DMS53 (cell line): ENCODE measurements around the gene ITGAE.
A peak's percentile ranks its signal among the peaks of the same experiment; 100 is the strongest.

Experiments
- DNase-seq: peaks from one replicate; lab custom pipeline; 2025; lab: John Stamatoyannopoulos, UW

Gene ITGAE

DNA sequence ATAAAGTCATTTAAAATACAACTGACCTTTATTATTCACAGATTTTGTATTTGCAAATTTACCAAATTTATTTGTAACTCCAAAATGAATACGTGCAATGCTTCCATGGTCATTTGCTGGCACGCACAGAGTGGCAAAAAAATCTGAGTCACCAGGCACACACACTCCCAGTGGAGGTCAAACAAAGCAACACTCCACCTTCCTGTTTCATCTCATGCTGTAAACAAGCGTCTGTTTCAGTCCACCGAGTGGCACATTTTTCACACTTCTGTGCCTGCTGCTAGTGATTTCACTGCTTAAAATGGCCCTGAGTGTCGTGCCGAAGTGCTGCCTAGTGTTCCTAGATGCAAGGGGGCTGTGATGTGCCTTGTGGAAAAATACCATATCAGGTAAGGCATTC, 17.8 kb upstream of the ITGAE start:
- DNase-seq: peak; percentile 52

DNA sequence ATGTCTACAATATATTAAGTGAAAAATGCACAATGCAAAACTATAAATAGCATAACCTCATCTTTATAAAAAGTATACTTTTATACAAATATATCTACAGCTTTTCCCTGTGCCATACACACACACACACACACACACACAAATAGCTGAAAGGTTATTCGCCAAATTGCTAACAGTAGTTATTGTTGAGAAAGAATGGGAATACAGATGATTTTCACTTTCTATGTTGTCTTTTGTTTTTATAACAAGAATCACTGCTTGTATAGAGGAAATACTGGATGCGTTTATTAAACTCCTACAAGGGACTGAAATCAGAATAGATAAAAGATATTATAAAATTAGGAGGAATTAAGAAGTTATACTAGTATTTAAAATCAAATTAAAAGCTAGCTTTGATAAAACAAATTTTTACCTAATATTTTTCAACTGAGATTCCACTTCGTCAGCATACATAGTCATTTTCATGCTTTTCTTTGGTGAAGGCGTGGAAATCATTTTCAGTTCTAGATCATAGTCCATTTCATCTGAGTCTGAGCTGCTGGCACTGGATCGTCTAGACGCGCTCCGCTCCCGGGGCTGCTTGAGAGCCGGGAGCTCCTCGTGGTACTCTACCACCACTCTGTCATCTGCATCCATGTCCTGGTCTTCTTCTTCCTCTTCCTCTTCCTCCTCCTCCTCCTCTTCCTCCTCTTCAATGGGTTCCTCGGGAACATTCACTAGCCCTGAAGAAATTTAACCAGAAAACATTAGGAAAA, 17.0 kb upstream of the ITGAE start:
- no peak for DNase-seq

DNA sequence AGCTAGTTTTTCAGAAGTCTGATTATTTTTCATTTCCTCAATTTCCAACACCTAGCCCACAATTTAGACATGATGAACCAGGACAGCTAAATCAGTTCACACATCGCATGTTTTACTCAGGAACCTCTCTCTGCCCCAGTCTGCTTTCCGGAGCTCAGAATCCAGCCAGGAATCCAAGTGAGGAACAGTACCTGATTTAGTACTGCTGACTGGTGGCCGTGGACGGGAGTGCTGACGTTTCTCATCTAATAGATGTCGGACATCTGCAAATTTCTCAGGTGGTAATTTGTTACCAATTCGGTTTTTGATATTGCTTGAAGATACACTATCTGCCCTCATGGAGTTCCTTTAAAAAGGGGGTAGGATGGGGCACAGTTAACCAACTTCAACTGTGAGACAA, 14.9 kb upstream of the ITGAE start:
- no peak for DNase-seq

DNA sequence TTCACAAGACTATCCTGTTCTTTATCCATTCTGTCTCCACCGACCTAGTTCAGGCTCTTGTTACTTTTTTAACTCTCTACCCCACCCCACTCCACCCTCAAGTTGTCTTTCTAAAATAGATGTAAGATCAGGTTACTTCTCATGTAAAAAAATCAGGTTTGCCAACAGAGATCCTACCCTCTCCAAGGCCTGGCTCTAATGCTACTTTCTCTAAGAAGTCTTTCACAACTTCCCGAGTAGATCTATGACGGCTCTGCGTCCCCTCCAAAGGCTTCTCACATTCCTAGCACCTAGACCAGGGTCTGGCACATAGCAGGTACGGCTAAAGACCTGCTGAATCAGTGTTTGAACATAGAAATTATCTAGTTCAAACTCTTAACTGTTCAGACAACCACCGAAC, 14.1 kb upstream of the ITGAE start:
- DNase-seq: no peak

DNA sequence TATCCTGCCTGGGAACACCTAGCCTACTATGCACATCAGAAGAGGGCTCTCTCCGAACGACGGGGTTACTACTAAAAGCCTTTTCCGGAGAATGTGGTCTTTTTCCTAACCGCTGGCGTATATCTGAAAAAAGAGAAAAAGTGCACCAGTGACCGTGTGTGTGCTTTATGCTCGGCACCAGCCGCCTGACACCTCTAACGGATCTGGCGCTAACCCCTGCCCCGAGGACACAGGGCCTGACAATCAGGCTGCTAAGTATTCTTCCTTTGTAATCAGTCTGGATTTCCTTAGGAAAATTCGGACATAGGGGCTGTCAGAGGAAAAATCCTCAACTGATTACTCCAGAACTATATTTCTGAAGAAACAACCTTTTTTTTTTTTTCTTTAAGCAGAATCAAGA, 13.4 kb upstream of the ITGAE start:
- DNase-seq: no peak

DNA sequence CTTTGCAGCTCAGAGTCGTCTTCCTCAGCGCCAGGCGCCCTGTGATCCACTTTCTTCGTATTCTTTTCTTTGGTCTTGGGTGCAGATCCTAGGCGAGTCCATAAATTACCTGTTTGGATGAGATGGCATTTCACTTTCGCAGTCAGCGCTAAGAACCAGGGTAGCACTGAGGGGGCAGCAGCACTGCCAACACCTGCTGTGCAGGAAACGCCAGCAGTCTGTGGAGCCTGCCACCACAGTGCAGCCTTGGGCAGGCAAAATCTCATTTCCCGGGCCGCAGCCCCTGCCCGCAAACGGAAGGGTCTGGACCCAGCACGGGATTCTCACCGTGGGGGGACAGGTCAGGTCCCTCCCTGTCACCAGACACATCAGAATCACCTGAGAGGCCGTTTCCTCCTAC, 12.2 kb upstream of the ITGAE start:
- no peak for DNase-seq

DNA sequence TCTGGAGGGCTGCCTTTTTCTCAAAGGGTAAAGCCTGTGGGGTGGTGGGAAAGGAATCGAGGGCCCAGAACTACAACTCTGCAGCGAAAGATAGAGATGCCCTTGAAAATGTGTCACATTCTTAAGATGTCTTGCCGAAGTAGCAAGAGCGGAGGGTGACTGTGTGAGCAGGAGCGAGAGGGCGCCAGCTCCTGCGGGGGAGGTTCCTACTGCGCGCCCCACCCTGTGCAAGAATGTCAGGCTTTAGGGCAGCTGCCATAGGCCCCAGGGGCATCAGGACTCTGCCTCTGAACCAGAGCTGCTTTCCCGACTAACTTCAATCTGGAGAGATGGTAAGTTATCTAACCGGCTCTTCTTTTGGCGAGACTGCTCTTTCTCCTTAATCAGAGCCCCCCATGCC, 11.8 kb upstream of the ITGAE start:
- no peak for DNase-seq

DNA sequence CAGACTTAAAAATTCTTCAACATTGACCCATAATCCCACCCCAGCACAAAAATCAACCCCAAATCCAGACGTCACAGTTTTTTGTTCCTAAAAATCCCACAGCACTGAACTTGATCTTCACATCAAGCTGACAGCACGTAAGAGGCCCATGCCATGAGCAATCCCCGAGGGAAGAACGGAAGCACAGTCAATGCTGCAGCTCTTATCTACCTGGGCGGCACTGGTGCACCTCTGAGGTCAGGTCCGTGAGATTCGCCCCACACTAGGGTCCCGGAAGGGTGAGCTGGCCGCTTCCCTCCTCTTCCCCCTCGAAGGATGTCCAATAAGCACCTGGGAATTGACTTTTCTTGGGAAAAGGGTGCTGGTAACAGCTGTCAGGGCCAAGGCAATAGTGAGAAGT, 11.3 kb upstream of the ITGAE start:
- no peak for DNase-seq

DNA sequence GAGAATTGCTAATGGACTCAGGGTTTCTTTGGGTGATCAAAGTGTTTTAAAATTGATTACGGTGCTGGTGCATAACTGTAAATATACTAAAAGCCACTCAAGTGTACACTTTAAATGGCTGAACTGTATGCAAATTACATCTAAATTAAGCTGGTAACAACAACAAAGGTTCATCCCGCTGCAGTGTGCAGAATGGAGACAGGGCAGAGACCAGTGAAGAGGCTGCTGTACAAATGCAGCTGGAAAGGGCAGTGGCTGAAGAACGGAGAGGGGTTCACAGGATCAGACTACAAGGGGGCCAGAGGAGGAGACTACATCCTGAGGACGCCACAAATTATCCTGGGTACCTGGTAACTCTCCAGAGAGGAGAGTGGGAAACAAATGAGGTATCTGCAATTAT, 9.0 kb upstream of the ITGAE start:
- no peak for DNase-seq

DNA sequence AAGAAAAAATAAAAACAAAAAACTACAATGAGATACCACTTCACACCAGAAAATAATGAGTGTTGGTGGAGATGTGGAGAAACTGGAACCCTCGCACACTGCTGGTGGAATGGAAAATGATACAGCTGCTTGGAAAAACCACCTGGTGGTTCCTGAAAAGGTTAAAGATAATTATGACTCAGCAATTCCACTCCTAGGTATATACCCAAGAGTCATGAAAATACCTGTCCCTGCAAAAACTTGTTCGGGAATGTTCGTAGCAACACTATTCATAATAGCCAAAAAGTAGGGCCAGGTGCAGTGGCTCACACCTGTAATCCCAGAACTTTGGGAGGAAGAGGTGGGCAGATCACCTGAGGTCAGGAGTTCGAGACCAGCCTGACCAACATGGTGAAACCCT, 8.1 kb upstream of the ITGAE start:
- no peak for DNase-seq

DNA sequence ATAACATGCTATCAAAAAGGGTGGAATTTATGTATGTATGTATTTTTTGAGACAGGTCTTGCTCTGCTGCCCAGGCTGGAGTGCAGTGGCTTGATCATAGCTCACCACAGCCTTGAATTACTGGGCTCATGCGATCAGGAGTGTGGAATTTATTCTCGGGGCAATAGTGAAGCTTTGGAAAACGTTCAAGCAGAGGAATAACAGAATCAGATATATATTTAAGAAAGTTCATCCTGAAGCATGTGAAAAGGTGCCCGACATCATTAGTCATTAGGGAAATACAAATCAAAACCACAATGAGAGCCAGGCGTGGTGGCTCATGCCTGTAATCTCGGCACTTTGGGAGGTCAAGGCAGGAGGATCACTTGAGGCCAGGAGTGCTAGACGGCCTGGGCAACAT, 7.7 kb upstream of the ITGAE start:
- no peak for DNase-seq

DNA sequence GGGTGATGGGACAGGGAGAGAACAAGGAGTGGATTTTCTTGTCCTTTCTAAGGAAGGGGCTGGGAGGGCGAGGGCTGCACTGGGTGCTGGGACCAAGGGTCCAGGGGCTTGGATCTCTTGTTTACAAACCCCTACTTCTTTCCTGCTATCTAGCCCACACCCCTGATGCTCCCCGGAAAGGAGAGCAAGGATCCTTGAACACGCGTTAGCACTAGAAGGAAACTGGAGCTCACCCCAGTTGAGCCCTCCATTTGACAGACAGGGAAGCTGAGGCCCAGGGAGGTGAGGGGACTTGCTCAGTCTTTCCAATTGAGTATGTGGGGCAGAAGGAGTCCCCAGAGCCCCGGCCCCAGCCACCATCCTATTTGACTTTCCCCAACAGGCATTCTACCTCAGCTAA, 4.6 kb upstream of the ITGAE start:
- no peak for DNase-seq

DNA sequence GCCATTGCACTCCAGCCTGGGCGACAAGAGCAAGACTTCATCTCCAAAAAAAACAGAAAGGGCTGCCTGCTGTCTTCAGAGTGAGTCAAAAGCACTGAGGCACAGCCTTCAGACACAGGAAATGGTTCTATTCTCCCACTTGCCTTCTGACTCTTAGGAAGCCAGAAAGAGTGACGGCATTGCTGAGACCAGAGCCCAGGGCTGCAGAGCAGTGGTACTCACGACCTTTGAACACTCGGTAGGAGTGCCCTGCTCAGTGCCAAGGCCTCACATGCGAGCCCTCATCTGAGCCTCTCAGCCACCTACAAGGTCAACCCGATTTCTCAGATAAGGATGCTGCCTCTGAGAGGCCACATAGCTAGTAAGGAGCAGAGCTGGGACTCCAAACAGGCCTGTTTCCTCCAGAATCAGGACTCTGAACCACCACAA, 3.5 kb upstream of the ITGAE start:
- no peak for DNase-seq

DNA sequence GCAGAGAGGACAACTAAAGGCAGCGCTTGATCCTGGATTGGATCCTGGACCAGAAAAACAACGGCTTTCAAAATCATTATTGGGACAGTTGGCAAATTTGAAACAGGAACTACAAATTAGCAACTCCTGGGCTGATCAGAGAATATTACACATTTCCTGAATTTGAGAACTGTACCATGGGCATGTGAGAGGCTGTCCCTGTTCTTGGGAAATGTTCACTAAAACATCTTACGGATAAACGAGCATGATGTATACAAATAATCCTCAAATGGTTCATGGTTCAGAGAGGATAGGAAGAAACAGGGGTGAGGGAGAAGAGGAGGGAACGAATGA, 2.3 kb upstream of the ITGAE start:
- DNase-seq: no peak

DNA sequence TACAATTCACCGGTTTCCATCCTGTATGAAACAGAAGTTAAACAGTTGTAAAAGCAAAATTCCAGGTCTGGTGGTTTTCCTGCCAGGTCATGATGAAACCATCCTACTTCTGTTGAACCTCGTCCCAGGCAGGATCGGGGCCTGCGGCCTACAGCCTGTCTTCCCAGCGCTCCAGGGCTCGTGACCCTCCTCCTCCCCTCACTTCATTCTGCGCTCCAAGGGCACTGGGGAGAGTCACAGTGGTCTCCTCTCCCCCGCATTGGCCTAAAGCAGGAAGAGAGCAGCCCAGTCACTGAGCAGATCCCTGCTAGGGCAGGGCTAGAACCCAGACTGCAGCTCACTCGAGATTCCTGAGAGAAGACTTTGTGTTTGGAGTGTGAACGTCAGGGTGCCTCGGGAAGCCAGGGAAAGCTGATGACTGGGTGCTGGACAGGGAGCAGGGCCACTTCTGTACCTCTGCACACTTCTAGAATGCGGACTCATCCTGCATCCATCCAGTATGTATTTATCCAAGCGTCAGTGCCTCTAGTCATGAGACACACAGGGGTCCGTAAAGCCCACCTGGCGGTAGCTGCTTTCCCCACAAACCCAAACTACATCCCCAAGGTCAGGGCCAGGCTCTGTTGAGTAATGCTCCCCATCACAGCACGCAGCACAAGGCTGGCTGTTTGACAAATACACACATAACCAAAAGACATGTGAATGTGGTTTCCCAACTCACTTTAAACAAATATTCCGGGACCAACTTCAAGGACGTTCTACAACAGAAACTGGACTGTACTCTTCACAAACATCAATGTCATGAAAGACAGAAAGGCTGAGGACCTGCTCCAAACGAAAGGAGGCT, 1.7 kb upstream of the ITGAE start:
- no peak for DNase-seq

DNA sequence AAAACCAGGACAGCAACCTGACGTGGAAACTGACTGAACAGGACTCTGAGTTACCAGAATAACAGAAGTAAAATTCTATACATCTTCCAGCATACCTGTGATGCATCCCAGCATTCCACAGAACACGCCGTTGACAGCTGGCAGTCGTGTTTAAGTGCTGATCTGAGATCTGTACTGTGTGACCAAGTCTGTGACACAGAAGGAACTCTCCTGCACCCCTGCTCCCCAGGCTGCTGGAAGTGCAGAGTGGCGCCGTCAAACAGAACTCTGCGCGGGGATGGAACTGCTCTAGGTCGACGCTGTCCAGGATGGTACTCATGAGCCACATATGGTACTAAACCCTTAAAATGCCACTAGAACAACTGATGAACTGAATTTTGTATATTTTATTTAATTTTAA, 804 bp upstream of the ITGAE start:
- no peak for DNase-seq

DNA sequence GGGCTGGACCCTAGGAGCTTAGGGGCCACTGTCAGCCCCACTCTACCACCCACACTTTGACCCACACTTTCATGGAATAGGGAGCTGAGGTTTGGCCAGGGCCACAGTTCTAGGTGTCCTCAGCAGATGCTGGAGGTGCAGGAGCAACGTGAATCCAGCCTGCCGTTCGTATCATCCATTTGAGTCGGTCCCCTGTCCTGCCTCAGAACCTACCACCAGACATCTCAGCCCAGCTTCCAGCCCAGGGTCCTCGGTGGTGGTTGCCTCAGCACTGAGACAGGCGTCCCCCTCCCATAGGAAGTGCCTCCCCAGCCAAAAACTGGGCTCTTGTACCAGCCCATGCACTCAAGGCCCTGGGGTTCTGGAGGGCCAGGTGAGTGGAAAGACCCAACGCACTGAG, 359 bp upstream of the ITGAE start:
- no peak for DNase-seq

DNA sequence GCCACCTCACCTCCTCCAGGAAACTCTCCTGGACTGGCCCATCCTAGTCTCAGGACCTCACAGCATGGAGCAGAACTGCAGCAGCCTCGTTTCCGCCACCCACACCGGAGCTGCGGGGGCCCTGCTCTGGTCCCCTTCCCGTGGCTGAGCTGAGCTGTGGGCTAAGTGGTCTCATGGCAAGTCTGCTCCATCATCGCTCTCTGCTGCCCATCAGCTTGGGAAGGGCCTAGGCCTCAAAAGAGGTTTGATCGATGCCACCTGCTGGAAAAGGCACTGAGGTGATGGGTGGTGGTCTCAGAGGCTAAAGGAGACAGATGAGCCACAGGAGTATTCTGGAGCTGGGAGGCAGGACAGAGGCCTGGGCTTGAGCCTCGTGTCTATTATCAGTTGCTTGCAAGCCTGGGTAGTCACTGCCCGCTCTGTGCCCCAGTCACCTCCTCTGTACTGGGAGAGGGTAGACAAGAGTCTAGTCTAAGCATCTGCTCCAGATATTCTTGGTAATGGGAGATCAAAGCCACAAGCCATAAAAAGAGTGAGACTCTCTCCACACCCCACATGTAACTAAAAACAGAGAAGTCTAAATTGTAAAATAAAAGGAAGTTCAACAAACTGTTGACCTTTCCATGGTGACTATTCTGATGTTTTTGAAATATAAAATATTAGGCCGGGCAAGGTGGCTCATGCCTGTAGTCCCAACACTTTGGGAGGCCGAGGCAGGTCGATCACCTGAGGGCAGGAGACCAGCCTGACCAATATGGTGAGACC, 1.6 kb downstream of the ITGAE start:
- DNase-seq: no peak

DNA sequence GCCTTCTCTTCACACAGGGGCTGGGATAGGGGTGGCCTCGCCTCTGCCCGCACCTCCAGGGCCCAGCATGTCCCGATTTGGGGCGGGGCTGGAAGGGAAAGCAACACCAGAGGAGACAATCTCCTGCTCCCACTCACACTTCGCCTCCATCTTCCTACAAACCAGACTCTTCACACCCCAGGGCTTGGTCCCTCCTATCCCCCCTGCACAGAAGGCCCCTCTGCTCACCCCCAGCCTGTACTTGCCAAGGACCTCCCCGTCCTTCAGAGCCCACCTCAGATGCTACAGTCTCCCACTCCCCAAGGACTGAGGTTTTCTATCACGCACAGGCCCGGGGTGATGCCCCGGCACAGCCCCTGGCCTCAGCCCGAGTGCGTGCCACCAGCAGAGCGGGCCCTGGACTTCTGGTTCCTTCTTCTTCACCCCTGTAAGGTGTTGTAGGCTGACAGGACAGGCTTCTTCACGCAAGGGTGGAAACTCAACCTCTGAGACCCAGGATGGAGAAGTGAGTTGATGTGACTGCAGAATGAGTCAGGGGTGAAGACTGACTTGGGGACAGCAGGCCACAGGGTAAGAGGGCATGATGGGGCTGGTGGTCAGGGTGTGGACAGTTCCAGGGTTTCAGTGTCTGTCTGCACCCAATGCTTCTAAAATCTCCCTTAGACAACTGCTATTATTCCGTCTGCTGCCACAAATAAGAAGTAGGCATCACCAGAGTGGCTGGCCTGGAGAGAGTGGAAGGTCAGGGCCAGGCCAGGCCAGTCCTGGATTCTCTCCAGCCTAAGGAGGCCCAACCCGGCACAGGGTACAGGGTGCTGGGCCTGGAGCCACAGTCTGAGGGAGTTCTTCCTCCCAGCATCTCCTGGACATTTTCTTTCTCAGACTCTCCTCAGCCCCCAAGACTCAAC, 2.5 kb downstream of the ITGAE start:
- DNase-seq: no peak

DNA sequence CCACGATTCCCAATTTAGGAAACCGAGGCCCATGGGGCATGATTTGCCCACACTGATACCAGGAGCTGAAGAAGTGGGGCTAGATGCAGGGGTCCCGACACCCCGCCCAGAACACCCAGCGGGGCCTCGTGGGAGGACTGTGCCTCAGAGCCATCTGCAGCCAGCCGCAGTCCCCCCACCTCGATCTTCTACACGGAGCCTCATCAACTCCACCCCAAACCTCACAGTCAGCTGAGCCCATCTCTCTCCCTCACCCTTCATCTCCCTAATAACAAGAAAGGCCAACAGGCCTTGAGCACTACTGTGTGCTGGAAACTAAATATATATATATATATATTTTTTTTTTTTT, 4.2 kb downstream of the ITGAE start:
- DNase-seq: no peak

DNA sequence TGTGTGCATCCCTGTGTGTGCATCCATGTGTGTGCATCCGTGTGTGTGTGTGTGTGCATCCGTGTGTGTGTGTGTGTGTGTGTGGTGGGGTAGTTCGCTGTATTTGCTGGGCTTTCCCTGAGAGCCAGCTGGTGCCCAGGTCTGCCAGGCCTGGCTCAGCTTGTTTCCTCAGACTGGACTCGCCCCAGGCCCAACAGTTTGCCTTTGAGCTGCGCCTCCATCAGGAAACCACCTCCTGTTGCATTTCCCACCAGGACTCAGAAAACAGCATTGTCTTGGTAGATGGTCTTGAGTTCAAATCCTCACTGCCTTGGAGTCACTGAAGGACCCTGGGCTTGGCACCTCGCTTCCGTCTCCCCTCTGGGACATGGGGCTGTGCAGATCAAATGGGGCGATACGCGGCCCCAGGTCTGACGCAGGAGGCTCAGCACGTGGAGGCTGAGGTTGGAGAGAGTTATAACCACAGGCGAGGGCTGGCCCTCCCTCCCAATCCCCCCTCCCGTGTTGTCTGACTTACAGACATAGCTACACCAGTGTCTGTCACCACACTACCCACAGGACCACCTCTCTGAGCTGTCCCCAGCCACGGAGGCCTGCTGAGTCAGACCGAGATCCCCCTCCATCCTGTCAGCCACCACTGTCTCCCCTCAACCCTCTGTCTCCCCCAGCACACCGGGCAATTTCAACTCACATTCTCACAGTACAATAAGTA, 4.7 kb downstream of the ITGAE start:
- no peak for DNase-seq
